C4-2B (cell line): Measurements from ENCODE around the gene UFC1.

Source experiments
- H3K27ac ChIP-seq: fragments of 450-650 bp; 2 replicates; pipeline ENCODE4 v1.5.1; 2017
- CTCF ChIP-seq: fragments of 450-650 bp; conservative IDR thresholded peaks from 2 replicates; pipeline ENCODE4 v1.5.1; 2017; ENCODE audit warnings: mild to moderate bottlenecking
- ZFX ChIP-seq: fragments of 450-650 bp; IDR thresholded peaks from 2 replicates; pipeline ENCODE4 v1.6.1; 2017

UFC1 gene

GRCh38 chr1:161196111-161196510 lies 42.3 kb downstream of the UFC1 start:
- no peak for TF ChIP-seq ZFX
- no peak for TF ChIP-seq CTCF
- no peak overlapping the region for H3K27ac ChIP-seq

- no peak overlapping the region for H3K27ac ChIP-seq
- no peak for TF ChIP-seq ZFX
- no peak for TF ChIP-seq CTCF
Measured at GRCh38 chr1:161196521-161197451, 43.0 kb downstream of the UFC1 start.

- TF ChIP-seq CTCF (no peak), ZFX (no peak)
- no peak overlapping the region for H3K27ac ChIP-seq
Measured at GRCh38 chr1:161197560-161198193, 43.9 kb downstream of the UFC1 start.

- no peak for TF ChIP-seq CTCF
- TF ChIP-seq ZFX, result no peak
- H3K27ac ChIP-seq, result no peak overlapping the region
Measured at GRCh38 chr1:161198194-161198896, 44.6 kb downstream of the UFC1 start.

GRCh38 chr1:161198897-161199431 lies 45.2 kb downstream of the UFC1 start, which contains the start of gene ADAMTS4:
ADAMTS4 (minus strand) TSS chr1:161199054; CDS start chr1:161198627, 427 bp downstream.
- H3K27ac ChIP-seq, result no peak within 1 kb of the TSS
- TF ChIP-seq CTCF (no peak), ZFX (no peak)

GRCh38 chr1:161199506-161200139 lies 45.8 kb downstream of the UFC1 start:
- no peak overlapping the region for H3K27ac ChIP-seq
- TF ChIP-seq ZFX (no peak), CTCF (no peak)
